ENCODE measurements around the gene CST7.
"Not testable (repeated sequence)": the region's sequence is repeated elsewhere in the genome, so short reads cannot be mapped to it uniquely, and the experiment has no call there.

The CST7 gene

DNA sequence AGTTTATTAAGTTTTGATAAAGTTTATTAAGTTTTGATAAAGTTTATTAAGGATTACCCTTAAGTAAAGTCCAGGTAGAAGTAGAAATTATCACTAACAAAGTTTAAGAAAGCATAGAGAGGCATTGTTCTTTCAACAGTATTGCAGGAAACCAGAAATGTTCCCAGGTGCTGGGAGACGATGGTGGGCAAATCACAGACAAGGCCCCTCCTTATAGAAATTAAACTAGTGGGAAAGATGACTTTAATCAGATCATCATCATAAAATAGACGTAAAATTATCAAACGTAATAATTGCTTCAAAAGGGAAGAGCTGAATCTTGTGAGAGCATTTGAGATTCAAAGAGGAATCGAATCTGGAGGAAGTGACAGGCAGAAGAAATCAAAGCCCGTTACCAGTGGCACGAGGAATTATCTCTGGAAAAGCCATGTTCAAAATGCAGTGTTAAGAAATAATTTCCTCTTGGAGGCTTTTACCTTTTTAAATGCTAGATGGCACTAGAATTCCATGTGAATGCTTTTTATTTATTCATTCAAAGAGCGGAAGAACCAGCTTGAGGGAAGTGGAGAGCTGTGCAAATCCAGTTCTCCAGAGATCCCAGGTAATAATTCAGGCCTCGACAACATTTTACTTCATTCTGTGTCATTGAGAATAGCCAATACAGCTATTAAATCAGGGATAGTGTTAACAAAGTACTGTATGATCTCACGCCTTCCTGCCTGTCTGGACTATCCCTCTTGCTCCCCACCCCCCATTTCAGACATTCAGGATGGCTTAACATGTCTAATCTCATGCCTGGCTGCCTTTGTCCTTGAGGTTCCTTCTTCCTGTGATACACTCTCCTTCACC, 44.5 kb downstream of the CST7 start:
- Histone ChIP-seq H3K4me1 (ENCODE audit: control insufficient read depth, insufficient read depth, low read length) (peaks cover 25% of the 10 kb centered on the region), H3K9ac (ENCODE audit: low read depth, low read length) (peak overlapping the region; percentile 87), H3K9me3 (replicated peaks; ENCODE audit: low read length) (no peaks in the 10 kb centered on the region), H3K27me3 (ENCODE audit: control insufficient read depth, insufficient read depth, low read length) (peaks cover 17% of the 10 kb centered on the region), H3K4me2 (ENCODE audit: low read length) (peak overlapping the region; percentile 96), H3K4me3 (ENCODE audit: low read length) (peak overlapping the region; percentile 95), H3K36me3 (ENCODE audit: insufficient read depth, low read length) (no peaks in the 10 kb centered on the region)

DNA sequence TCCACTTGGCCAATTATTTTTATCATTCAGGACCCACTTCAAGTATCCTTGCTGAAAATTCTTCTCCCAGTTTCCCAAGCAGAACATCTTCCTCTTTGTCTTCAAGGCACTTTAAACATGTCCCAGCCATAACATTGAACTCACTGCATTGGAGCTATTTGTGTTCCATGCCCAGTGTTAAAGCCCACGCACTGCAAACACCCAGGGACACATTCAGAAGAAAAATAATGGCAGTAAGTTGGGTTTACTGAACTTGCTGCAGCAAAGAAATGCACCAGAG, 45.1 kb downstream of the CST7 start:
- H3K27me3 ChIP-seq (ENCODE audit: control insufficient read depth, insufficient read depth, low read length) = peaks cover 22% of the 10 kb centered on the region
- H3K4me3 ChIP-seq (ENCODE audit: low read length) = no peak overlapping the region
- H3K36me3 ChIP-seq (ENCODE audit: insufficient read depth, low read length) = no peaks in the 10 kb centered on the region
- no peak overlapping the region for H3K9ac ChIP-seq (ENCODE audit: low read depth, low read length)
- no peaks in the 10 kb centered on the region for H3K9me3 ChIP-seq (replicated peaks; ENCODE audit: low read length)
- H3K4me1 ChIP-seq (ENCODE audit: control insufficient read depth, insufficient read depth, low read length) = peaks cover 25% of the 10 kb centered on the region
- no peak overlapping the region for H3K4me2 ChIP-seq (ENCODE audit: low read length)

DNA sequence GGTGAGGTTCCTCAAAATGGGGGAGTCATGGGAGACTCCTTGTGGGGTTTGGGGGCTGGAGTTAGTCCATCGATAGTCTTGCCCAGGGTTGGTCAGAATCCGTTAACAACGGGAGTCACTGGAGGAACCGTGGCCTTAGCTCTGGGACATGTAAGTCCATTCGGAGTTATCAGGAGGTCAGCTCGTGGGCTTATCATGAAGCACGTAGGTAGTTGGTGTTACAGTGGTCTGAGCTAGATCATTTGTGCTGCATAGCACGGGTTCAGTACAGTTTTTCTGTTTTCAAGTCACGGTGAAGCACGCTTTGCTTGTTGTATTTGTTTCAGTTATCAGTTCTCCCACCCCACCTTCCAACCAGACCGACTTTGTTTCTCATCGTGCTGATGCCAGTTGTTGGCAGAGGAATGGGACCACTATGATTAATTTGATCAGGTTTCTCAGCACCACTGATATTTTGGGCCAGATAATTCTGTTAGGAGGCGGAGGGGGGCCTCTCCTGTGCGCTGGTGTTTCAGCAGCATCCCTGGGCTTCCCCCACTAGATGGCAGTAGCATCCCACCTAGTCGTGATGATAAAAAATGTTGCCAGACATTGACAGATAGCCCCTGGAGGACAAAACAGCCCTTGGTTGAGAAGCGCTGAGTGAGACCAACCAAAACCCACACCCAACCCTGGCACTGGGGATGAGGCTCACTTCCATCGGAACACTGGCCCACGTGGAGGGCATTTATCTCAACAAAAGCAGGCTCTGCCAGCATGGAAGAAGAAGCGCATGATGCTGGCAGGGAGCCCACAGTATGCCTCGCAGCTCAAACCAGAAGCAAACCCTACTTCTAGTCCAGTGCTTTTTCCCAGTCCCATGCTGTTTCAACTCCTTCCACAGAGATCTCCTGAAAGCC, 45.6 kb downstream of the CST7 start:
- Histone ChIP-seq H3K4me2 (ENCODE audit: low read length) (peak overlapping the region; percentile 70), H3K9ac (ENCODE audit: low read depth, low read length) (no peak overlapping the region), H3K4me3 (ENCODE audit: low read length) (peak overlapping the region; percentile 10)

DNA sequence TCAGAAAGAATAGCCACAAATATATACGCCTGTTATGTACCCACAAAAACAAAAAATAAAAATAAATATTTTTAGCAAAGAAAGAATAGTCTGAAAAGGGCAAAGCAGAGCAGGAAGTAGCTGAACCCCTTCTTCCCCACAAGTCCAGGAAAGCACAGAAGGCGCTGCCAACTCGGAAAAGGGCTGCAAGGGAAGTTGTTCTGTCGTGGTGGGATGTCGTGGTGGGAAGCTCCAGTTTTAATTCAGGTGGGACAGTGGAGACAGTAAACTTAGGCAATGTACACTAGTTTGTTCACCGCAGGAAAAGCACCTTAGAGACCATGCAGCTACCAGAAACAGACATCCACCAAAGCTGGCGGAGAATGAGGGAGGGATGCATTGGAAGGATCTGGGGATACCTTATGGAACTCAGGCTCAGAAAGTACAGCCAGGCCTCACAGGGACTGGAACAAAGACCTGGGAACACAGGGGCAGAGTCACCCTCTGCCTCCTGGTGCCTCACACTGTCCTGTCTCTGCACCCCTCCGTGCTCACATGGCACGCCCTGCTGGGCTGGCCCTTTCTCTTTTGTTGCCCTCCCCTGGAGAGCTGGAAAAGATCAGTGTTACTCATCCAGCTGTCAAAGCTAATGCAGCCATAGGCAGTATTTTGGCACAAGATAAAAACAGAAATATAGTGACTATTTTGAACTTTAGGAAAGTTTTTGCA, 46.8 kb downstream of the CST7 start:
- H3K36me3 ChIP-seq (ENCODE audit: insufficient read depth, low read length) = no peaks in the 10 kb centered on the region
- H3K9ac ChIP-seq (ENCODE audit: low read depth, low read length) = no peak overlapping the region
- H3K9me3 ChIP-seq (replicated peaks; ENCODE audit: low read length) = no peaks in the 10 kb centered on the region
- H3K4me3 ChIP-seq (ENCODE audit: low read length) = no peak overlapping the region
- H3K27me3 ChIP-seq (ENCODE audit: control insufficient read depth, insufficient read depth, low read length) = peaks cover 28% of the 10 kb centered on the region
- no peak overlapping the region for H3K4me2 ChIP-seq (ENCODE audit: low read length)
- peaks cover 33% of the 10 kb centered on the region for H3K4me1 ChIP-seq (ENCODE audit: control insufficient read depth, insufficient read depth, low read length)

More for the DNA sequence above, 45.6 kb downstream of the CST7 start:
- Histone ChIP-seq H3K9me3 (replicated peaks; ENCODE audit: low read length) (no peaks in the 10 kb centered on the region), H3K36me3 (ENCODE audit: insufficient read depth, low read length) (no peaks in the 10 kb centered on the region), H3K4me1 (ENCODE audit: control insufficient read depth, insufficient read depth, low read length) (peaks cover 25% of the 10 kb centered on the region), H3K27me3 (ENCODE audit: control insufficient read depth, insufficient read depth, low read length) (peaks cover 28% of the 10 kb centered on the region)

DNA sequence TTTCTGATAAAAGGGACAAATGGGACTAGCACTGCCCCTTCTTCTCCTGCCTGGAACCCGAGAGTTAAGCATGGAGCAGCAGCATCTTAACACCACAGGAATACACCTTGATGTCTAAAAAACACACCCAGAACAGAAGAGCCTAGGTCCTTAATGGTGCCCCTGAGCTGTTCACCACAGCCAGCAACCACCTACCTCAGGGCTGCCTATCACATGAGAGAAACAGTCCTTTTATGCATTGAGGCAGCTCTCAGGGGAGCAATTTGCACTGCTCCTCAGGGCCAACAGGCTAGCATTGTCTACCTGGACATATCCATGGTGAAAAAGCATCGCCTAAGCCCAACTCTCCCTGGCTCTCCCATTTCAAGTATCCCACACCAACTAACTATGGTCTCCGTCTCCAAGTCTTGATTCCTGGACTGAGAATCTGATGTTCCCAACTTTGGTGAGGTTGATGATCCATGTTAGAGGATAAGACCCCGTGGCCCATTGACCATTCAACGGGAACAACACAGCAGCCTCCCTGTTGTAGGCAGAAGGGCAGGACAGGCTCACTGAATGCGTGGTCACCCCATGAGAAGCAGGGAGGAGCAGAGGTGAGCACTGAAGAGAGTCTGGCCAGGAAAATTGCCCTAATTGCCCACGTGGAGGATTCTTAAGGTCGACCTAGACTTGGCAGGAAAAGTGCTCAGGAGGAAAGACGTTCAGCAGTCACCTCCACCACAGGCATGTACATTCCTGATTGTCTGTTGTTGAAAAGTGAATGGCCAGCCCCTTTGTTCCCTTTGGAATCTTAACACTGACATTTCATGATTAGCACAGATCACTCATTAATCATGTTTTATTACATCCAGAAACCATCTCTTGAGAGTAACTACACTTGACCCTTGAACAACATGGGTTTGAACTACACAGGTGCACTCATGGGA, 47.6 kb downstream of the CST7 start:
- Histone ChIP-seq H3K9ac (ENCODE audit: low read depth, low read length) (no peak overlapping the region), H3K4me1 (ENCODE audit: control insufficient read depth, insufficient read depth, low read length) (peaks cover 26% of the 10 kb centered on the region), H3K9me3 (replicated peaks; ENCODE audit: low read length) (no peaks in the 10 kb centered on the region), H3K27me3 (ENCODE audit: control insufficient read depth, insufficient read depth, low read length) (peaks cover 28% of the 10 kb centered on the region), H3K4me3 (ENCODE audit: low read length) (no peak overlapping the region), H3K4me2 (ENCODE audit: low read length) (no peak overlapping the region), H3K36me3 (ENCODE audit: insufficient read depth, low read length) (no peaks in the 10 kb centered on the region)

DNA sequence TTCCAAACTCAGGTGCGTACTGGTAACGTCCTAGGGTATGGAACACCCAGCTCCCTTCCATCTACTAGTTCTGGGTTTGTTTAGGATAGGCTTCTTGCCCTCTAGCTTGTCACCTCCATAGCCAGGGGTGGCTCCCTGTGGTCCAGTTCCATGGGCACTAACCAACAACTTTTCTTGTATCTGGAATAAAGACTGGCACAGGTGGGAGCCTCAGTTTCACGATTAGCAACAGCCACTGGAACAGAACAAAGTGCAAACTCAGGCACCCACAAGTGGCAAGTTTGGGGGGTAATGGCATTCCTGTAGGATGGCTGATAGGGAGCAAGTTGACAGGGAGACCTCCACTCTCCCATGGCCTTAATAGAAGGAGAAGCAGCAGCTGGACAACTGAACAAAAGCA, 49.1 kb downstream of the CST7 start:
- no peak overlapping the region for H3K9ac ChIP-seq (ENCODE audit: low read depth, low read length)
- H3K4me3 ChIP-seq (ENCODE audit: low read length) = no peak overlapping the region
- no peak overlapping the region for H3K4me2 ChIP-seq (ENCODE audit: low read length)
- H3K9me3 ChIP-seq (replicated peaks; ENCODE audit: low read length) = no peaks in the 10 kb centered on the region
- H3K27me3 ChIP-seq (ENCODE audit: control insufficient read depth, insufficient read depth, low read length) = peaks cover 28% of the 10 kb centered on the region
- H3K36me3 ChIP-seq (ENCODE audit: insufficient read depth, low read length) = no peaks in the 10 kb centered on the region
- peaks cover 21% of the 10 kb centered on the region for H3K4me1 ChIP-seq (ENCODE audit: control insufficient read depth, insufficient read depth, low read length)

DNA sequence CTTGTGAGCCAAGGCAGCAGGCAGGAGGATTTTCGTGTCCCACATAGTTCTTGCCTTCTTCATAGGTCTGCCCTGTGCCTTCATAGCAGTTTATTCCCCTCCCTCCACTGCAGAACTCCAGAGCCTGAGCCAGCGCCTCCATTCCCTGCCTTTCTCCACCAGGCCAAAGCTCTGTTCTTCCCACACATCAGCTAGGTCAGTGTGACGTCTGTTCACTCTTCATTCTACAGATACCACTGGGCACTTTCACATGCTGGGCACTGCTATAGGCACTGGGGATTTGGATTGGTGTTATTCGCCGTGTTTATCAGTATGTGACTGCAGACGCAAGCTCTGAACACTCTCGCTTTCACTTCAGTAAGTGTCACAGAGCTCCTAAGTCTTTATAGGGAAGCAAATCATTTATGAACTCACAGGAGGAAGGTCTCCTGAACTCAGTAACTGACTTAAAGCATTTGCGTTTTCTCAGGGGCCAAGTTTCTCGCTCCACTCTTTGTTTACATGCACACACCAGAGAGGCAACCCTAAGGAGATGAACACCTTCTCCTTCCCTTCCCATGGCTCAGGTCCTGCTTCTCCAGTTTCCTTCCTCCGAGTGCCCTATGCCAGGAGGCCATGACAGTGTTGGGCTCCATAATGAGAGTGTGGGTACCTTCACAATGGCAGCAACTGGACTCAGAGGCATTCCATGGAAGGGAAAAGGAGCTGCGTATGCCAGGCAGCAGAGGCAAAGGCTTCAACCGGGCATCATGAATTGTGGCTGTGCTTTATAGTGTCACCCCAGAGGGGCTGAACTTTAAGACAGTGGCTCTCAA, 49.8 kb downstream of the CST7 start:
- no peak overlapping the region for H3K4me2 ChIP-seq (ENCODE audit: low read length)
- H3K9ac ChIP-seq (ENCODE audit: low read depth, low read length) = no peak overlapping the region
- no peak overlapping the region for H3K4me3 ChIP-seq (ENCODE audit: low read length)
- H3K9me3 ChIP-seq (replicated peaks; ENCODE audit: low read length) = no peaks in the 10 kb centered on the region
- peaks cover 16% of the 10 kb centered on the region for H3K4me1 ChIP-seq (ENCODE audit: control insufficient read depth, insufficient read depth, low read length)
- H3K27me3 ChIP-seq (ENCODE audit: control insufficient read depth, insufficient read depth, low read length) = peaks cover 32% of the 10 kb centered on the region
- no peaks in the 10 kb centered on the region for H3K36me3 ChIP-seq (ENCODE audit: insufficient read depth, low read length)

DNA sequence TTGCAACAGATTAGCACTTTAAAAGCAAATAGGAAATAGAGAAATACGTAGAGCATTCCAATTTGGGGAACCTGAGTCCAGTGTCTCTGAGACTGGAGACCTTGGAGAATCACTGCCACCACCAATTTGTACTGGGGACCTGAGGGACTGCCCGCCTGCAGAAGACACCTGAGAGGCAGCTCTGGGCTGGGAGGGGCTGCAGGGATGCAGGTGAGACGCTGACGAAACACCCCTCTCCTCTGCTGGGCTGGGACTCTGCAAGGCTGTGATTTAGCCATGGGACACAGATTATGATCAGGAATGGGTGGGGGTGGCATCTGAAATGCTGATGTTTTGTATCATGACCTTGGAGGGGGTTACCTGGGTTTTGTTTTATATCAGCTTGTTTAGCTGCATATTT, 50.5 kb downstream of the CST7 start:
- Histone ChIP-seq H3K4me2 (ENCODE audit: low read length) (no peak overlapping the region), H3K27me3 (ENCODE audit: control insufficient read depth, insufficient read depth, low read length) (peaks cover 32% of the 10 kb centered on the region), H3K36me3 (ENCODE audit: insufficient read depth, low read length) (no peaks in the 10 kb centered on the region), H3K9me3 (replicated peaks; ENCODE audit: low read length) (no peaks in the 10 kb centered on the region), H3K4me1 (ENCODE audit: control insufficient read depth, insufficient read depth, low read length) (peaks cover 14% of the 10 kb centered on the region), H3K4me3 (ENCODE audit: low read length) (no peak overlapping the region), H3K9ac (ENCODE audit: low read depth, low read length) (no peak overlapping the region)

DNA sequence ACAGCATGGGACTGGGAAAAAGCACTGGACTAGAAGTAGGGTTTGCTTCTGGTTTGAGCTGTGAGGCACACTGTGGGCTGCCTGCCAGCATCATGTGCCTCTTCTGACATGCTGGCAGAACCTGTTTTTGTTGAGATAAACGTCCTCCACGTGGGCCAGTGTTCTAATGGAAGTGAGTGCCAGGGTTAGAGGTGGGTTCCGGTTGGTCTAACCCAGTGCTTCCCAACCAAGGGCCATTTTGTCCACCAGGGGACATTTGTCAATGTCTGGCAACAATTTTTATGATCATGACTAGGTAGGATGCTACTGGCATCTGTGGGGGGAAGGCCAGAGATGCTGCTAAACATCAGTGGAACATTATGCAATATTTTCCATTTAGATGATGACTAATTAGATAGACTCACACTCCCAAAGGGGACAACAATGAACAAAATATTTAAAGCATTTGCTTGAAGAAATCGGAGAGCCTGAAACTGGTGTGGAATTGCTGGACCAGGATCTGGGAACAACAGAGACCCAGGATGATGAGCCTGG, 51.3 kb downstream of the CST7 start:
- Histone ChIP-seq H3K4me2 (ENCODE audit: low read length) (peak overlapping the region; percentile 12), H3K4me3 (ENCODE audit: low read length) (no peak overlapping the region), H3K9me3 (replicated peaks; ENCODE audit: low read length) (no peaks in the 10 kb centered on the region), H3K9ac (ENCODE audit: low read depth, low read length) (no peak overlapping the region), H3K4me1 (ENCODE audit: control insufficient read depth, insufficient read depth, low read length) (peaks cover 10% of the 10 kb centered on the region), H3K36me3 (ENCODE audit: insufficient read depth, low read length) (no peaks in the 10 kb centered on the region), H3K27me3 (ENCODE audit: control insufficient read depth, insufficient read depth, low read length) (peaks cover 32% of the 10 kb centered on the region)

DNA sequence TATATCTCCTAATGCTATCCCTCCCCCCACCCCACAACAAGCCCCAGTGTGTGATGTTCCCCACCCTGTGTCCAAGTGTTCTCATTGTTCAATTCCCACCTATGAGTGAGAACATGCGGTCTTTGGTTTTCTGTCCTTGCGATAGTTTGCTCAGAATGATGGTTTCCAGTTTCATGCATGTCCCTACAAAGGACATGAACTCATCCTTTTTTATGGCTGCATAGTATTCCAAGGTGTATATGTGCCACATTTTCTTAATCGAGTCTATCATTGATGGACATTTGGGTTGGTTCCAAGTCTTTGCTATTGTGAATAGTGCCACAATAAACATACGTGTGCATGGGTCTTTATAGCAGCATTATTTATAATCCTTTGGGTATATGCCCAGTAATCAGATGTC, 52.3 kb downstream of the CST7 start:
- not testable (repeated sequence) for H3K9me3 ChIP-seq (replicated peaks; ENCODE audit: low read length); H3K36me3 ChIP-seq (ENCODE audit: insufficient read depth, low read length); H3K9ac ChIP-seq (ENCODE audit: low read depth, low read length); H3K4me1 ChIP-seq (ENCODE audit: control insufficient read depth, insufficient read depth, low read length); H3K4me2 ChIP-seq (ENCODE audit: low read length); H3K4me3 ChIP-seq (ENCODE audit: low read length)
- peaks cover 32% of the 10 kb centered on the region for H3K27me3 ChIP-seq (ENCODE audit: control insufficient read depth, insufficient read depth, low read length)
